ENCODE results near the gene LCE7A.

The LCE7A gene

GRCh38 chr1:152907686-152908601 lies 48.1 kb downstream of the LCE7A start, which contains the start of gene IVL:
Gene IVL, plus strand, starts transcription at chr1:152908546. Its CDS starts 1,252 bp downstream, at chr1:152909798.
- Histone ChIP-seq H3K9me3 (no peaks in the 10 kb centered on the region), H3K36me3 (no peaks in the 10 kb centered on the region), H3K4me3 (ENCODE audit: low read depth, low read length) (no peak within 1 kb of the TSS), H3K27me3 (no peaks in the 10 kb centered on the region), H3K4me1 (no peaks in the 10 kb centered on the region)
- no peak for DNase-seq
- TF ChIP-seq, protein P1, sequence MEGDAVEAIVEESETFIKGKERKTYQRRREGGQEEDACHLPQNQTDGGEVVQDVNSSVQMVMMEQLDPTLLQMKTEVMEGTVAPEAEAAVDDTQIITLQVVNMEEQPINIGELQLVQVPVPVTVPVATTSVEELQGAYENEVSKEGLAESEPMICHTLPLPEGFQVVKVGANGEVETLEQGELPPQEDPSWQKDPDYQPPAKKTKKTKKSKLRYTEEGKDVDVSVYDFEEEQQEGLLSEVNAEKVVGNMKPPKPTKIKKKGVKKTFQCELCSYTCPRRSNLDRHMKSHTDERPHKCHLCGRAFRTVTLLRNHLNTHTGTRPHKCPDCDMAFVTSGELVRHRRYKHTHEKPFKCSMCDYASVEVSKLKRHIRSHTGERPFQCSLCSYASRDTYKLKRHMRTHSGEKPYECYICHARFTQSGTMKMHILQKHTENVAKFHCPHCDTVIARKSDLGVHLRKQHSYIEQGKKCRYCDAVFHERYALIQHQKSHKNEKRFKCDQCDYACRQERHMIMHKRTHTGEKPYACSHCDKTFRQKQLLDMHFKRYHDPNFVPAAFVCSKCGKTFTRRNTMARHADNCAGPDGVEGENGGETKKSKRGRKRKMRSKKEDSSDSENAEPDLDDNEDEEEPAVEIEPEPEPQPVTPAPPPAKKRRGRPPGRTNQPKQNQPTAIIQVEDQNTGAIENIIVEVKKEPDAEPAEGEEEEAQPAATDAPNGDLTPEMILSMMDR (IDR thresholded peaks at IDR 0.05; ENCODE audit: low read depth, low read length): no peak

- no peaks in the 10 kb centered on the region for H3K4me1 ChIP-seq
- H3K9me3 ChIP-seq: no peaks in the 10 kb centered on the region
- DNase-seq: no peak
- H3K4me3 ChIP-seq (ENCODE audit: low read depth, low read length): no peak overlapping the region
- TF ChIP-seq, protein P1 (IDR thresholded peaks at IDR 0.05; ENCODE audit: low read depth, low read length): no peak
- H3K27me3 ChIP-seq: no peaks in the 10 kb centered on the region; the same call in 1 of the 2 replicates
- no peaks in the 10 kb centered on the region for H3K36me3 ChIP-seq
Measured at GRCh38 chr1:152909206-152909605, 49.4 kb downstream of the LCE7A start.

Data from BE2C (cell line).